ENCODE results near the gene CEP85. TPM values are rescaled to one million over a fixed set of nuclear protein-coding genes. Genes with fewer than 3 reads are reported as not detected.
"Not testable (repeated sequence)": the region's sequence is repeated elsewhere in the genome, so short reads cannot be mapped to it uniquely, and the experiment has no call there.

Gene CEP85
- total RNA-seq, 6 donors from 2014 or later = 10.1 to 16.8 (median 10.7) TPM

- H3K4me3 ChIP-seq = peak within 1 kb of the TSS; percentile 60 to 89 (median 74)
- no peaks in the 10 kb centered on the region for H3K36me3 ChIP-seq
- H3K9me3 ChIP-seq = no peaks in the 10 kb centered on the region
- peak; percentile 95 to 97 for ATAC-seq (ENCODE audit: low FRiP score in 2 of 2)
- 5 to 15% methylated on average over 9 to 23 of the region's 51 CpGs for WGBS, 2 donors
- H3K27me3 ChIP-seq = no peaks in the 10 kb centered on the region
- H3K27ac ChIP-seq = peak within 1 kb of the TSS; percentile 72 to 80 (median 74)
- peak; percentile 93 to 97 for DNase-seq
- peak in 1 of 4 donors; percentile 62 for TF ChIP-seq POLR2A (IDR thresholded peaks at IDR 0.05)
- TF ChIP-seq EP300 (IDR thresholded peaks at IDR 0.05) = no peak
- no peak for TF ChIP-seq CTCF (IDR thresholded peaks at IDR 0.05)
- peak in 1 of 2 donors; percentile 42 for TF ChIP-seq POLR2AphosphoS5 (IDR thresholded peaks at IDR 0.05)
- H3K4me1 ChIP-seq = peaks cover 13 to 22% (median 14%) of the 10 kb centered on the region in 4 donors
Measured at GRCh38 chr1:26306290-26307229, 72.6 kb downstream of the CEP85 start, which contains the start of gene UBXN11. Gene UBXN11, minus strand, starts transcription at chr1:26306636. Its CDS starts 3,753 bp downstream, at chr1:26302883.

- Histone ChIP-seq H3K27ac (peak overlapping the region; percentile 35 to 80 (median 69)), H3K27me3 (no peaks in the 10 kb centered on the region), H3K4me1 (peaks cover 13 to 22% (median 14%) of the 10 kb centered on the region in 4 donors), H3K36me3 (no peaks in the 10 kb centered on the region), H3K4me3 (peak overlapping the region in 1 of 4 donors; percentile 74), H3K9me3 (no peaks in the 10 kb centered on the region)
- ATAC-seq (ENCODE audit: low FRiP score in 2 of 2) = no peak
- 40 to 41% methylated on average over 6 of the region's 6 CpGs for WGBS, 2 donors
- no peak for DNase-seq
- TF ChIP-seq POLR2A (IDR thresholded peaks at IDR 0.05) = no peak
- no peak for TF ChIP-seq EP300 (IDR thresholded peaks at IDR 0.05)
- TF ChIP-seq CTCF (IDR thresholded peaks at IDR 0.05) = no peak
- no peak for TF ChIP-seq POLR2AphosphoS5 (IDR thresholded peaks at IDR 0.05)
Measured at GRCh38 chr1:26307363-26307781, 73.4 kb downstream of the CEP85 start.

- peak overlapping the region; percentile 51 to 73 (median 61) for H3K27ac ChIP-seq
- ATAC-seq (ENCODE audit: low FRiP score in 2 of 2); H3K9me3 ChIP-seq; H3K4me3 ChIP-seq; H3K27me3 ChIP-seq; DNase-seq; H3K36me3 ChIP-seq: not testable (repeated sequence)
- WGBS, 2 donors = 79 to 83% methylated on average over 20 to 21 of the region's 21 CpGs
- H3K4me1 ChIP-seq = peaks cover 13 to 22% (median 14%) of the 10 kb centered on the region in 4 donors
Measured at GRCh38 chr1:26307966-26308899, 74.2 kb downstream of the CEP85 start.

GRCh38 chr1:26314501-26314900 lies 80.5 kb downstream of the CEP85 start:
- no peak for DNase-seq
- Histone ChIP-seq H3K27ac (peak overlapping the region in 2 of 4 donors; percentile 61 to 76), H3K27me3 (no peaks in the 10 kb centered on the region), H3K4me1 (peaks cover 4 to 16% (median 11%) of the 10 kb centered on the region in 4 donors), H3K4me3 (no peak overlapping the region), H3K36me3 (no peaks in the 10 kb centered on the region), H3K9me3 (no peaks in the 10 kb centered on the region)
- TF ChIP-seq CTCF (IDR thresholded peaks at IDR 0.05) = no peak
- TF ChIP-seq EP300 (IDR thresholded peaks at IDR 0.05) = no peak
- no peak for TF ChIP-seq POLR2A (IDR thresholded peaks at IDR 0.05)
- TF ChIP-seq POLR2AphosphoS5 (IDR thresholded peaks at IDR 0.05) = no peak
- no peak for ATAC-seq (ENCODE audit: low FRiP score in 2 of 2)
- WGBS, 2 donors = 68 to 87% methylated on average over 5 of the region's 5 CpGs

Measured in upper lobe of left lung (tissue), 6 donors.